K562 (cell line): ENCODE data around the gene CHST15. TPM values are rescaled to one million over a fixed set of nuclear protein-coding genes. Genes with fewer than 3 reads are reported as not detected.

Experiments used
- ATAC-seq: fragments of 200-7000 bp; cut with Tn5 transposase; 3 replicates; pipeline ENCODE4 v1.9.1; 2020; ENCODE audit warnings: moderate library complexity
- BruUV-seq: library from RNA; stranded (reverse); fragments of 400-500 nt; replicated peaks from 2 replicates; lab custom pipeline; 2021; lab: Mats Ljungman, UMichigan
- CTCF ChIA-PET: fragments of 300-600 bp; formaldehyde crosslinking; extraction: SDS; loops from one replicate; lab custom pipeline; 2021; ENCODE audit warnings: low intra/inter-chr PET ratio; lab: Yijun Ruan, JAX
- POLR2A ChIA-PET: fragments of 300-600, 350-650 bp; sonication (Branson Sonifier 250); formaldehyde crosslinking; extraction: SDS; loops from one replicate; lab custom pipeline; 2021; ENCODE audit warnings: antibody characterized with exemption, inconsistent platforms; lab: Yijun Ruan, JAX
- DNase-seq, 4 experiments: peaks; one replicate each; pipeline versions ENCODE4 v3.0.0 to v3.0.0-alpha.2; 2011 to 2018; ENCODE audit warnings: low spot score in 3 of 4, mixed read lengths in 3 of 4; ENCODE audit errors: extremely low read depth in 1 of 4
- FAIRE-seq: peaks from 2 replicates; lab custom pipeline; 2011; peaks lifted over from hg19 to GRCh38; lab: Jason Lieb, UNC
- H2AFZ ChIP-seq: 2 replicates; pipeline ENCODE4 v1.6.0; 2011; ENCODE audit warnings: low read depth, low read length, control low read depth, inconsistent platforms
- H3K27ac ChIP-seq: fragments of 200-600 bp; 3 replicates; pipeline ENCODE4 v1.8.0; 2011; ENCODE audit warnings: low read depth, mild to moderate bottlenecking, control low read depth, inconsistent platforms, low read length, moderate library complexity, mixed read lengths; ENCODE audit errors: extremely low read depth
- H3K27me3 ChIP-seq, 2 experiments: fragments of 300-600 bp in 1 of 2; 2 replicates in 1 of 2; 3 replicates in 1 of 2; pipeline versions ENCODE4 v1.6.0 to v1.8.0; 2011; ENCODE audit warnings: inconsistent platforms in 2 of 2, low read length in 2 of 2, mild to moderate bottlenecking in 1 of 2, mixed read lengths in 1 of 2, moderate library complexity in 1 of 2; ENCODE audit not compliant: control insufficient read depth in 2 of 2, insufficient read depth in 2 of 2
- H3K36me3 ChIP-seq: fragments of 300-600 bp; 3 replicates; pipeline ENCODE4 v1.8.0; 2011; ENCODE audit warnings: mild to moderate bottlenecking, low read length, inconsistent platforms; ENCODE audit not compliant: control insufficient read depth, insufficient read depth
- H3K4me1 ChIP-seq, 2 experiments: fragments of 200-600 bp in 1 of 2; replicated peaks in 1 of 2; 2 replicates in 1 of 2; 3 replicates in 1 of 2; pipeline versions ENCODE4 v1.5.1 to v1.8.0; 2011; ENCODE audit warnings: inconsistent platforms in 2 of 2, low read length in 2 of 2, mild to moderate bottlenecking in 1 of 2, mixed read lengths in 1 of 2, moderate library complexity in 1 of 2; ENCODE audit not compliant: control insufficient read depth in 2 of 2, insufficient read depth in 2 of 2
- H3K4me2 ChIP-seq: 2 replicates; pipeline ENCODE4 v1.6.1; 2011; ENCODE audit warnings: low read length, control low read depth, inconsistent platforms, mixed read lengths; ENCODE audit not compliant: insufficient read depth
- H3K4me3 ChIP-seq: fragments of 200-600 bp; sonication (generic), shearing (Covaris generic); 2 replicates; pipeline ENCODE4 v1.5.1; 2016; ENCODE audit warnings: control low read depth, inconsistent platforms
- H3K79me2 ChIP-seq: fragments of 200-600 bp; 3 replicates; pipeline ENCODE4 v1.8.0; 2011; ENCODE audit warnings: low read length, inconsistent platforms; ENCODE audit not compliant: control insufficient read depth, insufficient read depth
- H3K9ac ChIP-seq, 2 experiments: 2 replicates each; pipeline versions ENCODE4 v1.6.0 to v1.6.1; 2011; ENCODE audit warnings: low read depth in 2 of 2, low read length in 2 of 2, control low read depth in 1 of 2, inconsistent platforms in 1 of 2, mild to moderate bottlenecking in 1 of 2, mixed read lengths in 1 of 2; ENCODE audit not compliant: insufficient read depth in 1 of 2
- H3K9me1 ChIP-seq: one replicate; pipeline ENCODE4 v1.6.0; 2011; ENCODE audit warnings: inconsistent platforms, mild to moderate bottlenecking, low read length, moderate library complexity; ENCODE audit not compliant: control insufficient read depth, insufficient read depth
- H3K9me3 ChIP-seq: replicated peaks from 2 replicates; pipeline ENCODE4 v1.5.1; 2011; ENCODE audit warnings: low read depth, low read length, inconsistent platforms; ENCODE audit not compliant: control insufficient read depth, insufficient read depth
- H4K20me1 ChIP-seq: replicated peaks from 2 replicates; pipeline ENCODE4 v1.6.1; 2011; ENCODE audit warnings: low read length, inconsistent platforms, mixed read lengths; ENCODE audit not compliant: control insufficient read depth, insufficient read depth
- CTBP1 ChIP-seq: fragments of 450-650 bp; IDR thresholded peaks from 2 replicates; pipeline ENCODE4 v1.6.1; 2016; ENCODE audit warnings: borderline replicate concordance
- HDAC2 ChIP-seq: fragments of 450-650 bp; IDR thresholded peaks from 2 replicates; pipeline ENCODE4 v1.6.1; 2016; ENCODE audit warnings: mild to moderate bottlenecking
- HOXB6 ChIP-seq: fragments of 250-450 bp; sonication (Bioruptor Pico); IDR thresholded peaks from 2 replicates; pipeline ENCODE4 v1.5.1; 2022; ENCODE audit warnings: mild to moderate bottlenecking, borderline replicate concordance
- IFI16 ChIP-seq: fragments of 250-450 bp; sonication (Bioruptor Pico); IDR thresholded peaks from 2 replicates; pipeline ENCODE4 v2.1.2; 2022; ENCODE audit warnings: mild to moderate bottlenecking, inconsistent platforms
- NCOA6 ChIP-seq: fragments of 450-650 bp; IDR thresholded peaks from 2 replicates; pipeline ENCODE4 v1.6.1; 2017; ENCODE audit warnings: mild to moderate bottlenecking
- NFIC ChIP-seq: fragments of 450-650 bp; IDR thresholded peaks from 2 replicates; pipeline ENCODE4 v1.6.1; 2017; ENCODE audit warnings: mild to moderate bottlenecking, inconsistent platforms
- PML ChIP-seq: IDR thresholded peaks from 2 replicates; pipeline ENCODE4 v1.6.1; 2012; ENCODE audit warnings: low read length, inconsistent platforms
- SOX6 ChIP-seq: fragments of 450-650 bp; IDR thresholded peaks from 2 replicates; pipeline ENCODE4 v1.6.1; 2014; ENCODE audit warnings: mild to moderate bottlenecking
- ZFP1 ChIP-seq: fragments of 450-650 bp; formaldehyde crosslinking; IDR thresholded peaks from 2 replicates; pipeline ENCODE4 v1.4.0; 2020; ENCODE audit warnings: mild to moderate bottlenecking, mixed read lengths
- ZNF239 ChIP-seq: fragments of 250-450 bp; sonication (Bioruptor Pico); IDR thresholded peaks from 2 replicates; pipeline ENCODE4 v1.4.0; 2020; ENCODE audit warnings: mild to moderate bottlenecking
- WGBS: fragments of 100-300 bp; shearing (Covaris generic); methylation state at CpG from one replicate; pipeline ENCODE4 v1.1.6; 2016; ENCODE audit warnings: low coverage, mixed read lengths; ENCODE audit not compliant: insufficient coverage; ENCODE audit errors: missing lambda C conversion rate; 5-methylcytosine and 5-hydroxymethylcytosine counted together
- in situ Hi-C: fragments of 300-500 bp; cut with MboI; formaldehyde crosslinking; loops from 4 replicates; pipeline ENCODE4 v1.15.0; 2018; ENCODE audit warnings: inconsistent platforms, mixed read lengths
- intact Hi-C: fragments of 100-400 bp; cut with micrococcal nuclease; formaldehyde crosslinking; loops from 2 replicates; pipeline ENCODE4 v1.14.2; 2022
- polyA plus RNA-seq, 8 experiments: library from polyadenylated mRNA; depleted of rRNA in 4 of 8; stranded (reverse) in 5 of 8; unstranded in 3 of 8; fragments of >200 nt; fragmentation: Nextera tagmentation in 2 of 8; fragmentation: Illumina TruSeq in 1 of 8; extraction: Ambion mirVana in 2 of 8; extraction: Trizol in 1 of 8; gene quantifications; 2 replicates each; pipeline versions ENCODE4 v1.2.1 to v1.2.3, GENCODE V29; 2011 to 2014; ENCODE audit warnings: inconsistent platforms in 1 of 8, missing spikeins in 1 of 8
- total RNA-seq, 7 experiments: library from RNA; depleted of rRNA in 6 of 7; stranded (reverse); fragments of >200 nt in 6 of 7; fragmentation: Illumina TruSeq in 2 of 7; extraction: Trizol in 2 of 7; gene quantifications; 2 replicates each; pipeline versions ENCODE4 v1.2.1 to v1.2.3, GENCODE V29; 2011 to 2021; ENCODE audit warnings: low replicate concordance in 1 of 7

The CHST15 gene
- total and polyA plus RNA-seq, 9 of the 15 experiments (the other 6 are each of a cell fraction or from before 2014, with no cell fraction given) = 0.04 to 0.16 (median 0.08) TPM

- no peak for FAIRE-seq
- TF ChIP-seq HOXB6 (CRISPR knock-in tag) (no peak), CTBP1 (peak; percentile 28; the same call in 1 of the 2 replicates), PML (no peak), SOX6 (peak; percentile 49; the same call in 1 of the 2 replicates), NFIC (peak; percentile 69)
- H3K9me1 ChIP-seq = no peaks in the 10 kb centered on the region
- no peak overlapping the region for H3K27ac ChIP-seq
- H3K36me3 ChIP-seq = no peaks in the 10 kb centered on the region
- no peaks in the 10 kb centered on the region; a peak in 1 of 5 replicates for H3K4me1 ChIP-seq
- H2AFZ ChIP-seq = no peak overlapping the region
- ChIA-PET POLR2A (no interaction called here), CTCF (no interaction called here)
- H3K9me3 ChIP-seq = no peaks in the 10 kb centered on the region
- intact Hi-C loops (no loop called here), in situ Hi-C loops (no loop called here)
- peaks cover 0 to 6% of the 10 kb centered on the region in 2 experiments; a peak in 2 of 5 replicates for H3K27me3 ChIP-seq
- peak; percentile 58 for ATAC-seq
- H3K4me2 ChIP-seq = no peak overlapping the region
- no TSS peak for BruUV-seq
- no peak overlapping the region for H3K9ac ChIP-seq
- H3K4me3 ChIP-seq = no peak overlapping the region
- H4K20me1 ChIP-seq = no peaks in the 10 kb centered on the region
- H3K79me2 ChIP-seq = no peaks in the 10 kb centered on the region
- WGBS = 6% methylated on average over 9 of the region's 12 CpGs
- peak in 1 of 4 experiments; percentile 10 for DNase-seq
Observed at GRCh38 chr10:124116771-124117510, 23.5 kb upstream of the CHST15 start.

GRCh38 chr10:124114696-124115095 is 21.3 kb upstream of the CHST15 start:
- 3% methylated on average over 4 of the region's 4 CpGs for WGBS
- POLR2A ChIA-PET = no interaction called here
- BruUV-seq = no TSS peak
- TF ChIP-seq NCOA6 = no peak
- TF ChIP-seq ZNF239 (CRISPR knock-in tag) = no peak
- TF ChIP-seq HDAC2 = no peak
- no peak for TF ChIP-seq ZFP1 (CRISPR knock-in tag)
- TF ChIP-seq IFI16 = no peak

More at GRCh38 chr10:124114696-124115095, 21.3 kb upstream of the CHST15 start:
- no peak overlapping the region for H2AFZ ChIP-seq
- no peaks in the 10 kb centered on the region for H3K9me3 ChIP-seq
- H3K9me1 ChIP-seq = no peaks in the 10 kb centered on the region
- ATAC-seq = no peak
- H3K4me2 ChIP-seq = no peak overlapping the region
- no peak for DNase-seq
- H4K20me1 ChIP-seq = no peaks in the 10 kb centered on the region
- H3K27me3 ChIP-seq = peaks cover 0 to 6% of the 10 kb centered on the region in 2 experiments; a peak in 3 of 5 replicates
- H3K4me3 ChIP-seq = no peak overlapping the region
- no peak for FAIRE-seq
- H3K79me2 ChIP-seq = no peaks in the 10 kb centered on the region
- H3K36me3 ChIP-seq = no peaks in the 10 kb centered on the region
- CTCF ChIA-PET = no interaction called here
- intact Hi-C loops (no loop called here), in situ Hi-C loops (no loop called here)
- no peak overlapping the region for H3K9ac ChIP-seq
- H3K27ac ChIP-seq = no peak overlapping the region
- no peaks in the 10 kb centered on the region; a peak in 1 of 5 replicates for H3K4me1 ChIP-seq
